NCI-H1105 (cell line): ENCODE data around the gene NLRP6.
"Not testable (repeated sequence)": the region's sequence is repeated elsewhere in the genome, so short reads cannot be mapped to it uniquely, and the experiment has no call there.

ENCODE experiments used
- DNase-seq: peaks from one replicate; lab custom pipeline; 2025; lab: John Stamatoyannopoulos, UW

The NLRP6 gene

DNA sequence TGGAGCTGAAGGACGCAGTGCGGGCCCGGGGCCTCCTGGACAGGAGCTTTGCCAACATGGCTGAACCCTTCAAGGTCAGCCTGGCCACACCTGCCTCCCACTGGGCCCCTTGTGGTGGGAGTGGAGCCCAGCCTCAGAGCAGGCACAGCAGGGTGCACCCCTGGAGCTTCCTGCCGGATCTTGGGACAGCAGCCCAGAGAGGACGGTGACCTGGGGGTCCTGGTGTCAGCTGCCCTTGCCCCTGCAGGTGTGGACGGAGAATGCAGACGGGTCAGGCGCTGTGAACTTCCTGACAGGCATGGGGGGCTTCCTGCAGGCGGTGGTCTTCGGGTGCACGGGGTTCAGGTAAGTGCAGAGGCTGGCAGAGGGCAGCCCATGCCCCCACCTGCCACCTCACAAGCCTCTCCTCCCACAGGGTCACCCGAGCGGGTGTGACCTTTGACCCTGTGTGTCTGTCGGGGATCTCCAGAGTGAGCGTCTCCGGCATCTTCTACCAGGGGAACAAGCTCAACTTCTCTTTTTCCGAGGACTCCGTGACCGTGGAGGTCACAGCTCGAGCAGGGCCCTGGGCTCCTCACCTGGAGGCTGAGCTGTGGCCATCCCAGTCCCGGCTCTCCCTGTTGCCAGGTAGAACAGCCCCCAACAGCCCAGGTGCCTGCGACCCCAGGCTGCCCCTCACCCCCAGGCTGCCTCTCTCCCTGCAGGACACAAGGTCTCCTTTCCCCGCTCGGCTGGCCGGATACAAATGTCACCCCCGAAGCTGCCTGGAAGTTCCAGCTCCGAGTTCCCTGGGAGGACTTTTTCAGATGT is 15.8 kb downstream of the NLRP6 start:
- DNase-seq = no peak

DNA sequence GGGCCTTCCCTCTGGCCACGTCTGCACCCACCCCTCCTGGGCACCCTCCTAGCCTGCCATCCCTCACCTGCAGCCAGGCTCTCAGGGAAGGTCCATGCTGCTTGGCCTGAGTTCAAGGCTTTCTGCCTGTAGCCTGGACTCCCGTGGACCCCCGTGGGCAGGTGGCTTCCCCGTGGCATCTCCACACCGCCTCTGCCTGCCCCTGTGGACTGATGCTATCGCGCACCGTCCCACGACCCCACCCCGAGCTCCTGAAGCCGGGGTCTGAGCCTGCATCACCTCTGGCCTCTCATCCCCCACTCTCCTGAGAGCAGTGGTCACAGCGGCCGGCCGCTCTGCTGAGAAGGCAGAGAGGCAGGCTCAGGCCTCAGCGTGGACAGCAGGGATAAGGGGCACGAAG is 16.6 kb downstream of the NLRP6 start:
- DNase-seq = no peak

DNA sequence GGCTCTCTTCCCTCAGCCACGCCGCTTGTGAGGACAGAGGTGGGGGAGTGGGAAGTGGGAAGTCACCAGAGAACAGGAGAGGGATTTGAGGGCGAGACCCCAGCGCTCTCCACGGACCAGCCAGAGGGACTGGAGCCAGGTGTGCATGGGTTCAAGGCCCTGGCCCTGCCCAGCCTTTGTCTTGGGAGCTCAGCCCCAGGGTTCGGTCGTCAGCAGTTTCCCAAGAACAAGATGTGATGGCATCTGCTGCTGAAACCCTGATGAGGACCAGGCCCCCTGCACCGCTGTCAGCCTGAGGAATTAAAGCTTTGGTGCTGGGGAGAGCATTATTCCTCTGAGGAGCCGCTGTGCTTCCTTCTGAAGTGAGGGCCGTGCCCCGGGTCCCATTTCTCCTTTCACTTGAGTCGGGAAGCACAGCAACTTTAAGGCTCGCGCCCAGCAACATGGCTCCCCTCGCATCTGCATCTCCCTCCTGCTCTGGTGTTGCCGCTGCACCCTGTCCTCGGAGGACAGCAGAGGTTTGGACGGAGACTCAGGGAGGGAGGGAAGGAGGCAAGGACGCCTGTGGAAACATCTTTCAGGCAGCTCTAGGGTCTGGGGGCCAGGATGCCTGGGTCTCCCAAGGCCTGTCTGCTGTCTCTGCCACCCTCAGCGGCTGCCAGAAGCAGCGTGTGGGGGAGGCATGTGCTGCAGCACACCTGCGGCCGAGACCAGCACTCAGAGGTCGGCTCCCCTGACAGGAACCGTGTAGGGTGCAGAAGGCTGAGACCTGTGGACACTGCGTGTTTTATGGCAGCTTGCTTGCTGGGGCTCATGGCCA is 17.4 kb downstream of the NLRP6 start:
- no peak for DNase-seq

DNA sequence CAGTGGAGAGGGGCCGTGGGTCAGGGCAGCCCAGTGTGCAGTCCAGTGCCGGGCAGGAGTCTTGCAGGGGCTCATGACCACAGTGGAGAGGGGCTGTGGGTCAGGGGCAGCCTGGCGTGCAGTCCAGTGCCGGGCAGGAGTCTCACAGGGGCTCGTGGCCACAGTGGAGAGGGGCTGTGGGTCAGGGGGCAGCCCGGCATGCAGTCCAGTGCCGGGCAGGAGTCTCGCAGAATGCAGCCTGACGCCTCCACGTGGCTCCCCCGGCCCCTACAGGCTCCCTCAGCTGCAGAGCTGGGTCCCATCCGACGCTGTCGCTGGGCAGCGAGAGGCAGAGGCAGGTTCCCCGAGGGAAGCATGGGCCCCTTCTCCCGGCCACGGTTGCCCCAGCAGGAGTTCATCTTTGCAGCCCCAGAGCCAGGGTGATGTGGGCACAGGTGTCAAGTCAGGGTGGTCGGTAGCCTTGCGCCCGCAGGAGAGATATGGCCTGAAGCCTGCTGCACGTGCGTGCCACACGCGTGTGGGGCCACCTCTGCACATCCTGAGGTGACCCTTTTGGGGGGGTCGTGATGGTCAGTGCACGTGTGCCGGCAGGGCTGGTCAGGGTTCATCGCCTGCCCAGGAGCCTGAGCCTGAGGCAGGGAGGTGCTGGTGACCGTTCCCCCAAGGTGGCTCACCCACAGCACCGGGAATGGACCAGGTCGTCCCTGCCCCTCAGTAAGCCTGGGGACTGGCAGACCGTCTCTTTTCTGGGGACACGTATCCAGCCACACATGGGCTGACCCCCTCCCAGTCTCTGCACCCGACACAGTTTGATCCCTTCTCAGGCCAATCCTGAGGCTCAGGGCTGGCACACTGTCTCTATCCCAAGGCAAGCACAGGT is 18.2 kb downstream of the NLRP6 start:
- DNase-seq = no peak

DNA sequence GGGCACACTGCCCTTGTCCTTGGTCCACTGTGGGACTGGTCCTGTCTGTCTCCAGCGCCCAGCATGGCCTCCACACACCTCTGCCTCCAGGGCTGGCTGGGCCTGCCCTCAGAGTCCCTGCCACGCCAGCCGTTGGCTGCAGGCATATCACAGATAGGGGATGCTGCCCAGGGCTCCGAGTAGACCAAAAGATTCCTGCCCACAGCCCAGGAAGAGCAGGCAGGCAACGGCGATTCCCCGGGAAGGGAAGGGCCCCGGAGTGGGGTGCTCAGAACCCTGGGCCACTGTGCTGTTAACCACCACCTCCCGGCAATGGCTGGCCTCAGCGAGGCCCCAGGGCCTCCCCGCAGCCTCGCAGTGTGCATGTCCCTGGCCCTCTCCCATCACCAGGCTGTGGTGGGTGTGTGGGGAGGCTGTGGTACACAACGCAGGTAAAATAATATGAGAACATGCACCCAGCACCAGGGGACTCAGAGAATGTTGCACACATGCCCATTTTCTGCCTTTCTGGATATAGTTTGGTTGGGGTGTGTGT is 18.9 kb downstream of the NLRP6 start:
- no peak for DNase-seq

DNA sequence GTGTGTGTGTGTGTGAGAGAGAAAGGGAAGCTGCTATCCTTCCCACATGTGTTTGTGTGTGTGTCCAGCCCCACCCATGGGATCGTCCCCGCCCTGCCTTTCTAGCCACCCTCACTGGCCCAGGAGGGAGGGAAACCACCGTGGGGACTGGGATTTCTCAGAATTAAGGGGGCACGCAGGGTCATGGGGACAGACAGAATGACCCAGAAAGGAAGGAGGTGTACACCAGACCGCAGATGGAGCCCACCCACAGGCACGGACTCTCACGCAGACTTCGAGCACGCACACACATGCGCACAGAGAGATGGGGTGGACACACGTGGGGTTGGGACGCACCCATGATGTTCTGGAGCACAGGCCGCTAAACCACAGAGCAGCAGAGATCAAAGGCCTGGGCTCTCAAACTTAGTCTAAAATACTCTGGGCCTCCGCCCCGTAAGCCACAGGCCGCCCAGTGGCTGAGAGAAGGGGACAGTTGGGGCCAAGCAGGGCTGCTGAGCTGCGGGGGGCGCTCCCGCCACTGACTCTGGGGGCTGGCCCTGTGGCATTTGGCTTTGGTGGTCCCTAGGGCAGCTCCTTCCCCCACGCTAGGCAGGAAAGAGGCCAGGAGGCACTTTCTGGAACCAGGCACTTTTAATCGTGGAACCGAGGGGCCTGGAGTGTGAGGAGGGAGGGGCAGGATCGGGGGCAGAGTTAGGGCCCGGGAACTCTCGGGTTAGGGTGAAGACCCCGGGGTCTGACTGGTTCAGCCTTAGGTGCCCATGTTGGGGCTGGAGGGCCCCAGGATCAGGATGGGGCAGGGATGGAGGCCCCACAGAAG is 19.6 kb downstream of the NLRP6 start:
- no peak for DNase-seq

DNA sequence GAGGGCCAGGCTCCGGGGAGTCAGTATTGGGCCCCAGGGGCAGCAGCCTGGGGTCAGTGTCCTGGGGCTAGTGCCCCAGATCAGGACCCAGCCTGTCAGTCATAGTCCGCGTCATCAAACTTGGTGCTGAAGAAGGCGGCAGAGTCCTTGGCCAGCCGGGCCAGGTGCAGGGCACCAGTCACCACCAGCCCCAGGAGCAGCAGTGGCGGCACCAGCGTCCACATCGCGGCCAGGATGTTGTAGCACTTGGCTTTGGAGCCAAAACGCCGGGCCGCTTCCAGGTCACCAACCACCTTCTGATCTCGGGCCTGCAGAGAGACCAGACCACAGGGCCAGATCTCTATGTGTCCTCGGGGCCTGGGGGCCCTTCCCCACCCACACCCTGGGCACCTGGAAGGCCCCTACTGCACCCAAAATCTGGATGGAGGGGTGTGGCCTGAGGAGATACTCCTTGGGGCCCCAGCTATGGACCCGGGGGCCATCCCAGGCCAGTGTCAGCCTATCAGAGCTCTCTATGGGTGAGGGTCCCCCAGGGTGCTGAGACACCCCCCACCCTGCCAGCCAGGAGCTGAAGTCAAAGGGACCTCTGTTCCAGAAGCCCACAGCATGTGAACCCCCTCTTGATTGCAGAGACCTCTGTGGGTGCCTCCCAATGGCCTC is 20.3 kb downstream of the NLRP6 start:
- no peak for DNase-seq

DNA sequence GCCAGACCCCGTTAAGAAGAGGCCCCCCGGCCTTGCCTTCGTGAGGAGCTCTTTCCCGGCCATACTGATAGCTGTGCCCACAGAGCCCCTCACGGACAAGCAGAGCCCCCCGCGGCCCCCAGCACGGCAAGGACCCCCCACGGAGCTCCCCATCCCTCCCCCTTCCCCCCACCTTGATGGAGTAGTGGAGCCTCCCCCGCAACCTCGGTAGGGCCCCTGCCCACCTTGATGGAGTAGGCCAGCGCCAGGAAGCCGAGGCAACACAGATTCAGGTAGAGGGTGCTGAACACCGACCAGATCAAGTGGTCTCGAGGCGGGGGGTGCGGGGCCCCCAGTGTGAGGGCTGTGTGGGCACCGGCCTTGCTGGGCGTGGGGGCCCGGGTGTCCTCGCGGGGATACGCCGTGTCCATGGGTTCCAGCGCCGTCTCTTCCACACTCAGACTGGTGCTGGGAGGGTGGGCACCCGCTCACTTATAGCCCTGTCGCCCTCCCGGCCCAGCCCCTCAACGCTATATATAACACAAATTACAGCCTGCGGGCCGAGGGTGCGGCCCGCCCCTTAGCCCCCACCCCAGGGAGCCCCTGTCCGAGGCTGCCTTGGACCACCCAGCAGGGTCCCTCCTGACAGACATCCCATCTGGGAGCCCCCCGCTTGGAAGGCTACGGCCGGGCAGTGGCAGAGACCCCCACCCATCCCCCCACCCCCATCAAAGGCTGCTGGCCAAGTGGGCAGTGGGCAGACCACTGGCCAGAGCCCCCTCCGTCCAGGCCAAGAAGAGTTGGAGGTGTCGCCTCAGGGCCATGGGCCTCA is 21.1 kb downstream of the NLRP6 start, which contains the start of gene IFITM5:
IFITM5 (minus strand) TSS at position 446 of the 811 bp plus-strand sequence; CDS start at position 410, 36 bp downstream.
- DNase-seq = no peak

DNA sequence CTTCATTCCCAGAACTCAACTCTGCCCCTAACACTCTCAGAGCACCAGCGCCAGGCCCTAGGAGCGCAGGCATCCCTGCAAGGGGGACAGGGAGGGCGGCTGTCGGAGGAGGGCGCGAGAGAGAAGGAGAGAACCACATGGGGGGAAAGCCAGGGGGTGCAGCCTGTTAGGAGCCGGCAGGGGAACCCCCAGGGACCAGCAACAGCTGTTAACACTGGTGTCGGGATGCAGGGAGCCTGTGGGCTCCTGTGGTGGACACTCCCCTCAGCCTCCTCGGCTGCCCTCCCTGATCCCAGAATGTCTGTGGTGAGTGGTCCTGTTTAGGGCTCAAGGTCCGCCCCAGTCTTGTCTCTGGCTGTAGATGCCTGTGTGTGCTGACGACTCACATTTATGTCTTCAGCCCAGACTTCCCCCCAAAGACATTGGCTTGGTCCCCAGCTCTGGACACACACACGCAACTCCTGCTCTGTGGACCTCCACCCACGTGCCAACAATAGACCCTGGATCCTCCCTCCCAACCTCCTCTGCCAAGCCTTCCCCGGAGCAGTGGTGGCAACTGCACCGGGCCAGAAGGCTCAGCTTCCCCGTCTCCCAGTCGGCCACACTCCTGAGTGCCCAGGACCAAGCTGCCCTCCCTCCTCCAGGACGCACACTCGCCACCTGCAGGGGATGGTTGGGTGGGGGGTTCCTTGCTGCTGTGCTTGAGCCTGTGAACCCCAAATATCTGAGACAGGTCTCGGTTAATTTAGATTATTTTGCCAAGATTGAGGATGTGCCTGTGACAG is 21.9 kb downstream of the NLRP6 start:
- no peak for DNase-seq

DNA sequence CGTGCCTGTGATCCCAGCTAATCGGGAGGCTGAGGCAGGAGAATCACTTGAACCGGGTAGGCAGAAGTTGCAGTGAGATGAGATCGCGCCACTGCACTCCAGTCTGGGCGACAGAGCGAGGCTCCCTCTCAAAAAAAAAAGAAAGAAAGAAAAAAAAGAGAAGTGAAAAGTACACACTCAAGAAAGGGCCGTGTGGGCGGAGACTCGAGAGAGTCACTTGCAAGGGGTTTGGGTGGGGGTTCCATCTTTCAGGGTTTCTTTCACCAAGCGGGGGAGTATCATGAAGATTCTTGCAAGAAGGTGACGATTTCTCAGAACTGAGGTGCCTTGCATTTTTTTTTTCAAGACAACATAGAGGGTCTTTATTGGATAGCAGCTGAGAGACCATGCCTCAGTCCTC is 25.2 kb downstream of the NLRP6 start:
- DNase-seq = no peak

DNA sequence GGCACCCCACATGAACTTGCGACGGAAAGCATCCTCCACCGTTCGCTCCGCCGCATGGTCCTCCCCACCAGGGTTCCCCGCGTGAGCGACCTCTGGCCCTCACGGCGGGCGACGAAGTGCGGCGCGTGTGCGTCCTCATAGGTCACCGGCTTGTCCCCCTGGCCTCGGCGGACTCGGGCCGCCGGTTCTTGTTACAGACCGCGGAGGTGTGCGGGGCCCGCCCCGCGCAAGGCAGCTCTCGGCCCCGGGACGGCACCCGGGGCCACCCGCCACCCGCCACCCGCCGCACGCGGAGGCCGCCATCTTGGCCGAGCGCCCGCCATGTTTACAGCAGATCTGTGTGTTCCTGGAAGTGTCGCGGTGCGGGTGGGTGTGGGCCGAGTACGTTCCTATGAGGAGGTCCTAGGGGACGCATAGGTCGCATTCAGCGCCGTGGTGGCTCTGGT is 25.9 kb downstream of the NLRP6 start:
- DNase-seq = no peak

DNA sequence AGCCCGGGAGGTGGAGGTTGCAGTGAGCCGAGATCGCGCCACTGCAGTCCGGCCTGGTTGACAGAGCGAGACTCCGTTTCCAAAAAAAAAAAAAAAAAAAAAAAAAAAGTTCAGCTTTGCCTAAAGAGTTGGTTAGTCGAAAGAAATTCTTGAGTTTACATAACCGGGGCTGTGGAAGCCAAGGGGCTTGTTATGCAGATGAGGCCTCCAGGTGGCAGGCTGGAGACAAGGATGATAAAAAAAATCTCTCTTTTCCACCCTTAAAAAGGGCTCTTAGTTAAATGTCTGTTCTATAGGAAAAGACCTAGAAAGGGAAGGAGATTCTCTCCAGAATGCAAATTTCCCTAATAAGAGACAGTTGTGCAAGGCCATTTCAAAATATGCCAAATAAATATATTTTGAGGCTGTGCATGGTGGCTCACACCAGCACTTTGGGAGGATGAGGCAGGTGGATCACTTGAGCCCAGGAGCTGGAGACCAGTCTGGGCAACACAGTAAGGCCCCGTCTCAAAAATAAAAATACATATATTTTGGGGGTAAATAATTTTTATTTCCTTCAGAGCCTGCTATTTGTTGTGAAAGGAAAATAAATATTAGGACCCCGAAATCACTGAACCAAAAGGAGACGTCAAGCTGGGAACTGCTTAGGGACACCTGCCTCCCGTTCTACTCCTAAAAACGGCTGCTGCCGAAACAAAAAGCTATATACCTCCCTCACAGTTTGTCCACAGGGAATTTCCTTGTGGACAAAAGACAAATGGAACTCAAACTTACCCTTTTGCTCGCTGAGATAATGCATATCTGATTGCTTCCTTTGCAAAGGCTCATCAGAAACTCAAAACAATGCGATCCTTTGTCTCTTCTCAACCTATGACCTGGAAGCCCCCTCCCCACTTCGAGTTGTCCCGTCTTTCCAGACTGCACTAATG is 27.0 kb downstream of the NLRP6 start:
- peak; percentile 26 for DNase-seq

DNA sequence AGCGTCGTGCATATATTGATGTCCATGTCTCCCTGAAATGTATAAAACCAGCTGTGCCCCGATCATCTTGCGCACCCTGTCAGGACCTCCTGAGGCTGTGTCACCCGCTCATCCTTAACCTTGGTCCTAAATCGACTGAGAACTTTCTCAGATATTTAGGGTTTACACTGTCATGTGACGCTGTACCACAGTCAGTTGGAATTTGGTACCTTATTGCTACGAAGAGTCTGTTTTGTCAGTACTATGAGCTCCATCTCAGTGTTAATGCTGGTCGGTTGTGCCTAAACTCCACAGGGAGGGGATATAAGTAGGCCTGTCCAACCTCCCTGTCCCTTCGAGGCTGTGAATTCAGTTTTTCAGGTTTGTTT is 27.6 kb downstream of the NLRP6 start:
- DNase-seq = no peak

DNA sequence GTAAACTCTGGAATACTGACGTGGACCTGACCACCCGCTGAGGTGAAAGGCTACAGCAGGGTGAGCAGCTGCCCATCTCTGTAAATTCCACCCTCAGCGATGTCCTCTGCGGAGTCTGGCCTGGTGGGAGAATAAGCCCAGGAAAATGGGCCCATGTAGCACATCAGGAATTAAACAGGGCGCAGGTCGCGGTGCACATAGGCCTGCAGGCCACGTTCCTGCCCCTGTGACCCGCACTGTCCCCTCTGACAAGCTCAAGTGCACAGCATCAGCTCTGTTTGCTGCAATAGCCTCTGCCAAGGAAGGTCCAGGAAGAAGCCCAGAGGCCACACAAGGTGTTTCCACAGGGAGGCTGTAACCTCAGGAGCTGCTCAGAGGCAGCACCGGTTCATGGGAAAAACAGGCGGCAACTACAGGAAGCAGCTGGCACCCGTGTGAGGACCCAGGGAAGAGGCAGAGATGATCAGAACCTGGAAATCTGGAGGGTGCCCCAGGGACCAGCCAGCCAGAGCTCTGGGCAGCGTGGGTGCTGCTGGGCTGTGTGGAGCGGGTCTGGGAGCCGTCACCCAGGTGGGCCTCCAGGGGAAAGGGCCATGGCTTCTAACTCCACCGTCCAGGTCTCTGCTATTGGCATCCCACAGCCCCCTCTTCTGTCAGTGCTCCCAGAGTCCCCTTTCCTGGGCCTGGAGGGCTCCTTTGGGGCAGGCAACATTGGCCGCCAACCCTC is 28.6 kb downstream of the NLRP6 start:
- DNase-seq = no peak

DNA sequence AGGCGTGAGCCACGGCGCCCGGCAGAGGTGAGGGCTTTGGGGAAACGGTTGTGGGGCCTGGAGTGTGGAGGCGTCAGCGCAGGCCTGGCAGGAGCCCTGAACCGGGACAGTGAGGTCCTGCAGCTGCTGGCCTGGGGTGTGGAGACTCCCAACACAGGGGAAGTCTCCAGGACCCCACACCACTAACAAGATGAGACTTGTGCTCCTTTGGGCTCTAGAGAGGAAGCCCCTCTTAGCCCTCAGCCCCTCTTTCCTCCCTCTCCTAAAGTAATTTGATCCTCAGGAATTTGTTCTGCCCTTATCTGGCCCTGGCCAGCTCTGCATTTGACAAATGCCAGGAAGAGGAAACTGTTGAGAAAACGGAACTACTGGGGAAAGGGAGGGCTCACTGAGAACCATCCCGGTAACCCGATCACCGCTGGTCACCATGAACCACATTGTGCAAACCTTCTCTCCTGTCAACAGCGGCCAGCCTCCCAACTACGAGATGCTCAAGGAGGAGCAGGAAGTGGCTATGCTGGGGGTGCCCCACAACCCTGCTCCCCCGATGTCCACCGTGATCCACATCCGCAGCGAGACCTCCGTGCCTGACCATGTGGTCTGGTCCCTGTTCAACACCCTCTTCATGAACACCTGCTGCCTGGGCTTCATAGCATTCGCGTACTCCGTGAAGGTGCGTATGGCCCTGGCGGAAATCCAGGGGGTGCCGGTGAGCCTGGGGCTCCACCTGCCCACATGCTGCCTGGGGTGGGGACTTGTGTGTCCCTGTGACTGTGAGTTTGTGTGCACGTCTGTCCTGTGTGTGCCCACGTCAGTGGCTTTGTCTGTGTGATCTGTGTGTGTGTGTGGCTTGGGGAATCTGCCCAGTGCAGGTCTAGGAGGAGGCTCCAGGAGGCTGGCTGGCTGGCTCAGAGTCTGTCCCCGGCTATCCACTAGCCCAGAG is 29.8 kb downstream of the NLRP6 start, which contains the start of gene IFITM2:
IFITM2 (plus strand) TSS at position 51 of the 943 bp plus-strand sequence; CDS start at position 428, 377 bp downstream.
- DNase-seq = not testable (repeated sequence)
